Hepatocyte (in vitro differentiated cells): ENCODE measurements around the gene SIX2.

Experiments used
- CTCF ChIP-seq: fragments of 200-600 bp; sonication (generic); IDR thresholded peaks from 2 replicates; pipeline ENCODE4 v1.5.1; 2016; ENCODE audit warnings: antibody characterized with exemption, mild to moderate bottlenecking; ENCODE audit not compliant: poor library complexity
- EZH2 ChIP-seq: fragments of 200-600 bp; sonication (generic); IDR thresholded peaks from 2 replicates; pipeline ENCODE4 v1.6.1; 2016; ENCODE audit warnings: antibody characterized with exemption, mild to moderate bottlenecking, borderline replicate concordance
- EZH2phosphoT487 ChIP-seq: fragments of 200-600 bp; sonication (generic); IDR thresholded peaks from one replicate; pipeline ENCODE4 v1.6.1; 2018; ENCODE audit warnings: antibody characterized with exemption, mild to moderate bottlenecking, low read depth, moderate library complexity; ENCODE audit not compliant: unreplicated experiment, severe bottlenecking

DNA sequence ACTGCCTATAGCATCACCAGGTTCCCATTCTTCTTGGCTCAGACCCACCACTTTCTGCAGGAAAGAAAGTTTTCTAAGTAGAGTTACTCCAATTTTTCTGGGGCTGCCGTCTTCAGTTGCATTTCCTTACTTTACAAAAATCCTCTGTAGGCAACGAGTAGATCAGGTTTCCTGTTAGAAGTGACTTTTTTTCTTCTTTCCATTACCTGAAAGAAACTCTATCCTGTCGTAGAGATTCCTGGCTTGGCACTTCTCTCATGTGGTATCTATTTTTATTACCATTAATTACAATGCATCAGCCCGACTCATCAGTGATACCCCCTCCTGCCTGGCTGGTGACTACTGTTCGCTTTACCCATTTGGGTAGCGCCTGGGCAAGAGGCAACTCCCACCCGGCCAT lies 5.6 kb upstream of the SIX2 start:
- no peak for TF ChIP-seq EZH2
- TF ChIP-seq CTCF, result no peak
- TF ChIP-seq EZH2phosphoT487, result no peak
